ENCODE measurements around the gene PIK3R6. TPM values are rescaled to one million over a fixed set of nuclear protein-coding genes. Genes with fewer than 3 reads are reported as not detected.

Gene PIK3R6
- total RNA-seq, 1 experiment from 2014 or later, result not detected

DNA sequence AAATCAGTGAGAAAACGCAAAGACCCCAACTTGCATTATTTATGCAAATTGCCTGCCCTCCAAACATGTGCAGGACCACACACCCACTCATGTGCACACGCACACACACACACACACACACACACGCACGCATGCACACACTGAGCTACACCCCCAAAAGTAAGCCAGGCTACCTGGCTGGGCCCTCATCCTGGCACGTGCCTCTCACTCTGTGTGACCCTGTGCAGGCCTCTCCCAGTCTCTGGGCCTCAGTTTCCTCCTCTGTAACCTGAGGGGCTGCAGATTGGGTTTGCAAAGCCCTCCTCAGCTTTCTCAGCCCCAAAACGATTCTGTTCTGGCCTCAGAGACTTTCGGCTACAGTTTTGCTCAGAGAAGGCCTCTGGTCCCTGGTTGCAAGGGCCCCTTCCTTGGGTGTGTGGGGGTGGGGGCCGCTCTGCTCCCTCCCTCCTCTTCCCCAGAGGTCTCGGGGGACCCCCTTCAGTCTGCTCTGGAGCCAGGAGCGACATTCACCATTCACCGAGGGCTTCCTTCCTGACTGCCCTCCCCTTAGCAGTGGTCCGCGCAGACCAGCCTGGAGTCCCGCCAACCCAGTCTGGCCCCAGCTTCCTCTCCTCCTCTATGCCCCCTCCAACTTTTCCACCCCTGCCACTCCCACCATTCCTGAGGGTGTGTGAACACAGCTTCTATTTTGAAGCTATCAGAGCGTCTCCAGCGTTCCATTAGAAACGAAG is 5.4 kb upstream of the PIK3R6 start:
- POLR2A ChIA-PET (ENCODE audit: unreplicated experiment), result no interaction called here
- no peak overlapping the region for H3K27ac ChIP-seq (ENCODE audit: low read length)
- H3K4me1 ChIP-seq (ENCODE audit: insufficient read depth, low read length), result no peaks in the 10 kb centered on the region
- no peaks in the 10 kb centered on the region for H3K36me3 ChIP-seq (ENCODE audit: low read depth, low read length)
- intact Hi-C loops (cut with micrococcal nuclease), result no loop called here
- peaks cover 39% of the 10 kb centered on the region; the same call in 1 of the 2 replicates for H3K27me3 ChIP-seq (ENCODE audit: low read length)
- H3K4me2 ChIP-seq (ENCODE audit: low read length), result no peak overlapping the region
- H2AFZ ChIP-seq (ENCODE audit: low read length), result no peak overlapping the region
- ATAC-seq (no peak), DNase-seq (no peak)
- no peaks in the 10 kb centered on the region for H3F3A ChIP-seq (ENCODE audit: low read length, unreplicated experiment)
- CTCF ChIA-PET, result no interaction called here
- no peaks in the 10 kb centered on the region for H3K9me2 ChIP-seq (replicated peaks; ENCODE audit: low read length)
- no peaks in the 10 kb centered on the region for H3K79me2 ChIP-seq (ENCODE audit: low read length)
- no peaks in the 10 kb centered on the region for H4K20me1 ChIP-seq (ENCODE audit: low read length)
- TF ChIP-seq, protein P1, sequence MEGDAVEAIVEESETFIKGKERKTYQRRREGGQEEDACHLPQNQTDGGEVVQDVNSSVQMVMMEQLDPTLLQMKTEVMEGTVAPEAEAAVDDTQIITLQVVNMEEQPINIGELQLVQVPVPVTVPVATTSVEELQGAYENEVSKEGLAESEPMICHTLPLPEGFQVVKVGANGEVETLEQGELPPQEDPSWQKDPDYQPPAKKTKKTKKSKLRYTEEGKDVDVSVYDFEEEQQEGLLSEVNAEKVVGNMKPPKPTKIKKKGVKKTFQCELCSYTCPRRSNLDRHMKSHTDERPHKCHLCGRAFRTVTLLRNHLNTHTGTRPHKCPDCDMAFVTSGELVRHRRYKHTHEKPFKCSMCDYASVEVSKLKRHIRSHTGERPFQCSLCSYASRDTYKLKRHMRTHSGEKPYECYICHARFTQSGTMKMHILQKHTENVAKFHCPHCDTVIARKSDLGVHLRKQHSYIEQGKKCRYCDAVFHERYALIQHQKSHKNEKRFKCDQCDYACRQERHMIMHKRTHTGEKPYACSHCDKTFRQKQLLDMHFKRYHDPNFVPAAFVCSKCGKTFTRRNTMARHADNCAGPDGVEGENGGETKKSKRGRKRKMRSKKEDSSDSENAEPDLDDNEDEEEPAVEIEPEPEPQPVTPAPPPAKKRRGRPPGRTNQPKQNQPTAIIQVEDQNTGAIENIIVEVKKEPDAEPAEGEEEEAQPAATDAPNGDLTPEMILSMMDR (conservative IDR thresholded peaks at IDR 0.05; ENCODE audit: low read depth, low read length), result no peak
- no peak for TF ChIP-seq EZH2 (IDR thresholded peaks at IDR 0.05; ENCODE audit: low read length, unreplicated experiment)
- no peak for TF ChIP-seq EZH2phosphoT487 (IDR thresholded peaks at IDR 0.05; ENCODE audit: borderline replicate concordance, low read length)
- H3K4me3 ChIP-seq (ENCODE audit: low read length), result no peak overlapping the region
- H3K9ac ChIP-seq (ENCODE audit: low read length), result no peak overlapping the region
- BruUV-seq (replicated peaks), result no TSS peak
- H3K9me3 ChIP-seq (ENCODE audit: low read length), result no peaks in the 10 kb centered on the region

DNA sequence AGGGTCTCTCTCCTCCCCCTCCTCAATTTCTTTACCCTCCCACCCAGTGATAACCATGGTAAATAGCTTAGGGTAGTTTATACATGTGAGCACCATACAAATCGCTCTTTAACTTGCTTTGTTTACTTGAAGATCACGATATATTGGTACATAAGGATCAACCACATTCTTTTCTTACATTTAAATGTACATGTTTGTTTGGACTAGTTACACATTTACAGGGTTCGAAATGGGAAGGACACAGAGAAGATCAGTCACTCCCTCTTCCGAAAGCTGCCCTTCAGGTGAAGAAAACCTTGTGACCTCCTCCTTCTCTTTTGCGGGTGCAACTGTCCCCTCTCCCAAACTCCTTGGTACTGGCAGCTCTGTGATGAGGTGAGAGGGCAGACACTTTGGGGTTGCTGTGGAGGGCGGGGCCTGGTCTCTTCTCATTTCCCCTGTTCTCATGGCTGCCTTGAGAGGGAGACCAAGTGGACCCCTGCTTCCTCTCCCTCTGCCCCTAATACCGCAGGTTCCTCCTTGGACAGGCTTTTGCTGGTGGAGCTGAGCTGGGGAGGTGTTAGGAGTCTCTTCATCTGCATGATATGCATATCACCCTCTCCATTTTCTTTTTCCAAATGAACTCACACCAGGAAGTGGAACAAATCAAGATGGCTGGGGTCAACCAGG is 4.7 kb upstream of the PIK3R6 start:
- TF ChIP-seq, protein P1 (conservative IDR thresholded peaks at IDR 0.05; ENCODE audit: low read depth, low read length), result no peak
- TF ChIP-seq EZH2 (IDR thresholded peaks at IDR 0.05; ENCODE audit: low read length, unreplicated experiment) (no peak), EZH2phosphoT487 (IDR thresholded peaks at IDR 0.05; ENCODE audit: borderline replicate concordance, low read length) (no peak)
- Histone ChIP-seq H3F3A (ENCODE audit: low read length, unreplicated experiment) (no peaks in the 10 kb centered on the region), H3K4me1 (ENCODE audit: insufficient read depth, low read length) (no peaks in the 10 kb centered on the region), H3K9ac (ENCODE audit: low read length) (no peak overlapping the region), H3K27ac (ENCODE audit: low read length) (no peak overlapping the region), H3K4me2 (ENCODE audit: low read length) (no peak overlapping the region), H3K9me2 (replicated peaks; ENCODE audit: low read length) (no peaks in the 10 kb centered on the region), H3K36me3 (ENCODE audit: low read depth, low read length) (no peaks in the 10 kb centered on the region), H2AFZ (ENCODE audit: low read length) (no peak overlapping the region), H3K9me3 (ENCODE audit: low read length) (no peaks in the 10 kb centered on the region), H3K27me3 (ENCODE audit: low read length) (peaks cover 41% of the 10 kb centered on the region; the same call in 1 of the 2 replicates), H4K20me1 (ENCODE audit: low read length) (no peaks in the 10 kb centered on the region), H3K4me3 (ENCODE audit: low read length) (no peak overlapping the region), H3K79me2 (ENCODE audit: low read length) (no peaks in the 10 kb centered on the region)
- CTCF ChIA-PET, result no interaction called here
- POLR2A ChIA-PET (ENCODE audit: unreplicated experiment), result no interaction called here
- ATAC-seq, result no peak
- no peak for DNase-seq
- intact Hi-C loops (cut with micrococcal nuclease), result no loop called here
- no TSS peak for BruUV-seq (replicated peaks)

DNA sequence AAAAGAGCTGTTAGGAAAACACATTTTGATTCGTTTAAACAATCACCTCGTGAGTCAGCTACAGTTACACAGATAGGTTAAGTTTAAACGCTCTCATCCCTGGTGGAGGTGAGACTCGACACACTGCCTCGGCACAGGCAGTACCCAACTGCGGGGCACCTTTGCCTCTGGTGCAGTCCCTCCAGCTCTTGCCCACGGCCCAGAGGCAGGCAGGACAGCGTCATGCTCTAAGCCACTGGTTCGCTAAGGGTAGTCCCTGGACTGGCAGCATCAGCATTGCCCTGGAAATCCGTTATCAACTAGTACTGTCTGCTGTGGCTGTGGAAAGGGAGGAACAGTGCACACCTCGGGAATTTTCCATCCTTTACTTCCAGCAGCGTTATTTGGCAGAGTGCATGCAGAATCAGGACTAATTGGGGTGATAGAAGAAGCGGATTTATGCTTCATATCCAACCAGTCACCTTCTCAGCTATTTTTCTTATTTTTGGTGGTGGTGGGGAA is 3.7 kb upstream of the PIK3R6 start:
- TF ChIP-seq, protein P1 (conservative IDR thresholded peaks at IDR 0.05; ENCODE audit: low read depth, low read length), result no peak
- TF ChIP-seq EZH2phosphoT487 (IDR thresholded peaks at IDR 0.05; ENCODE audit: borderline replicate concordance, low read length), result no peak
- TF ChIP-seq EZH2 (IDR thresholded peaks at IDR 0.05; ENCODE audit: low read length, unreplicated experiment), result no peak
- Histone ChIP-seq H3K79me2 (ENCODE audit: low read length) (no peaks in the 10 kb centered on the region), H3K9ac (ENCODE audit: low read length) (no peak overlapping the region), H3K9me2 (replicated peaks; ENCODE audit: low read length) (no peaks in the 10 kb centered on the region), H3K27ac (ENCODE audit: low read length) (no peak overlapping the region), H3K27me3 (ENCODE audit: low read length) (peaks cover 47% of the 10 kb centered on the region), H2AFZ (ENCODE audit: low read length) (no peak overlapping the region), H4K20me1 (ENCODE audit: low read length) (no peaks in the 10 kb centered on the region), H3K4me1 (ENCODE audit: insufficient read depth, low read length) (no peaks in the 10 kb centered on the region), H3K9me3 (ENCODE audit: low read length) (no peaks in the 10 kb centered on the region), H3K4me3 (ENCODE audit: low read length) (no peak overlapping the region), H3K36me3 (ENCODE audit: low read depth, low read length) (no peaks in the 10 kb centered on the region), H3F3A (ENCODE audit: low read length, unreplicated experiment) (no peaks in the 10 kb centered on the region), H3K4me2 (ENCODE audit: low read length) (no peak overlapping the region)
- DNase-seq (no peak), ATAC-seq (no peak)
- no TSS peak for BruUV-seq (replicated peaks)
- POLR2A ChIA-PET (ENCODE audit: unreplicated experiment), result no interaction called here
- intact Hi-C loops (cut with micrococcal nuclease), result no loop called here
- CTCF ChIA-PET, result no interaction called here

Measured in PC-3 (cell line).